AG04449 (cell line): ENCODE data around the gene ARPC1B.
"Not testable (repeated sequence)": the region's sequence is repeated elsewhere in the genome, so short reads cannot be mapped to it uniquely, and the experiment has no call there.

Experiments
- CTCF ChIA-PET: fragments of 350-600 bp; formaldehyde crosslinking; extraction: SDS; loops from one replicate; lab custom pipeline; 2021; ENCODE audit warnings: antibody characterized with exemption; lab: Yijun Ruan, JAX
- POLR2A ChIA-PET: fragments of 400-600, 350-600 bp; formaldehyde crosslinking; extraction: SDS; loops from one replicate; lab custom pipeline; 2020; ENCODE audit warnings: antibody characterized with exemption, inconsistent platforms; lab: Yijun Ruan, JAX
- DNase-seq: peaks from one replicate; pipeline ENCODE4 v3.0.0-alpha.2; 2010; ENCODE audit warnings: low read depth, low spot score
- H3K4me3 ChIP-seq: 2 replicates; pipeline ENCODE4 v1.5.1; 2011; ENCODE audit warnings: low read depth, mild to moderate bottlenecking, control low read depth, low read length
- TF ChIP-seq, protein P1 (sequence below): IDR thresholded peaks from one replicate; pipeline ENCODE4 v1.5.1; 2011; ENCODE audit warnings: mild to moderate bottlenecking, moderate library complexity, low read length, control low read depth, inconsistent platforms; ENCODE audit not compliant: insufficient read depth; ENCODE audit errors: missing control alignments

The ARPC1B gene

DNA sequence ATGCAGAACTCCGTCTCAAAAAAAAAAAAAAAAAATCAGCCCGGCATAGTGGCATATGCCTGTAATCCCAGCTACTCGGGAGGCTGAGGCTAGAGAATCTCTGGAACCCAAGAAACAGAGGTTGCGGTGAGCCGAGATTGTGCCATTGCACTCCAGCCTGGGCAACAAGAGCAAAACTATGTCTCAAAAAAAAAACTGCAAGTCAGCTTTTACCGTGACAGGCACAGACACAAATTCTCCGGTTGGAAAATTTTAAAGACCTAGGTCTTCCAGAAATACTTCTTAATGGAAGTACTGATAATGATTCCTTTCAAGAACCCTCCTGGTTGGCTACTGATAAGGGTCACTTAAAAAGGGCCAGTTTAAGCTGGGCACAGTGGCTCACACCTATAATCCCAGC lies 19.4 kb upstream of the ARPC1B start:
- TF ChIP-seq, protein P1, sequence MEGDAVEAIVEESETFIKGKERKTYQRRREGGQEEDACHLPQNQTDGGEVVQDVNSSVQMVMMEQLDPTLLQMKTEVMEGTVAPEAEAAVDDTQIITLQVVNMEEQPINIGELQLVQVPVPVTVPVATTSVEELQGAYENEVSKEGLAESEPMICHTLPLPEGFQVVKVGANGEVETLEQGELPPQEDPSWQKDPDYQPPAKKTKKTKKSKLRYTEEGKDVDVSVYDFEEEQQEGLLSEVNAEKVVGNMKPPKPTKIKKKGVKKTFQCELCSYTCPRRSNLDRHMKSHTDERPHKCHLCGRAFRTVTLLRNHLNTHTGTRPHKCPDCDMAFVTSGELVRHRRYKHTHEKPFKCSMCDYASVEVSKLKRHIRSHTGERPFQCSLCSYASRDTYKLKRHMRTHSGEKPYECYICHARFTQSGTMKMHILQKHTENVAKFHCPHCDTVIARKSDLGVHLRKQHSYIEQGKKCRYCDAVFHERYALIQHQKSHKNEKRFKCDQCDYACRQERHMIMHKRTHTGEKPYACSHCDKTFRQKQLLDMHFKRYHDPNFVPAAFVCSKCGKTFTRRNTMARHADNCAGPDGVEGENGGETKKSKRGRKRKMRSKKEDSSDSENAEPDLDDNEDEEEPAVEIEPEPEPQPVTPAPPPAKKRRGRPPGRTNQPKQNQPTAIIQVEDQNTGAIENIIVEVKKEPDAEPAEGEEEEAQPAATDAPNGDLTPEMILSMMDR = no peak
- no peak for DNase-seq
- H3K4me3 ChIP-seq = no peak overlapping the region
- POLR2A ChIA-PET = no interaction called here
- CTCF ChIA-PET = no interaction called here

DNA sequence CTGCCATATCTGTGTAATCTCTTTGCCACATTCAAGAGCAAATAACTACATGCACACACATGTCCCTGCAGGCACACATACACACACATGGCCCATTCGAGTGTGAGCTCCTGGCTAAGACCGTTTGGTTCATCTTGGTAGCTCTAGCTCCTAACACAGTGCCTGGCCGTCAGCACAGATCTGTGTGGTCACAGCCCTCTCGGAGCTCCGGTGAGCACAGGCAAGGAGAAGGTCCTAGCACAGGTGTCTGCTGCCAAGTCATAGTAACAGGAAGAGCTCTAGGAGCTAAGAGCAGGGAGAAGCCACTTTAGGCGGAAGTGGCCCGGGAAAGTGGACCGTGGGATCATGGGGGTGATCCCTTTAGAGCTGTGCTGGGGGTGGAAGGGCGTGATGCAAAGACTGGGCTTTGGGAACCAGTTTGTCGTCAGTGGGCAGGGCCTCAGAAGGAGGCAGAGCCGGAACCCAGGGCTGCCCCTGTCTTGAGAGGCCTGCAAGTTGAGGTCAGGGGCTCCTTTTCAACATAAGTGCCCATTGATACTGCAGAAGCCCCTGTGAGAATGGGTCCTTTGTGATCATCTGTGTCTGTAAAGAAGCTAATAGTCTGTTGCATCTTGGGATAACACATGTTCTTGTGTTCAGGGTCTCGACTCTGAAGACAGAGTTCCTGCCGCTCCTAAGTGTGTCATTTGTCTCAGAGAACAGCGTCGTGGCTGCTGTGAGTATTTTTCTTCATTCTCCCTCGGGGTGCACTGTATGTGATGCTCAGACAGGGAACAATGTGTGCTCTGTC lies 16.6 kb upstream of the ARPC1B start:
- no peak overlapping the region for H3K4me3 ChIP-seq
- TF ChIP-seq, protein P1 = no peak
- no peak for DNase-seq
- POLR2A ChIA-PET = no interaction called here
- CTCF ChIA-PET = no interaction called here

DNA sequence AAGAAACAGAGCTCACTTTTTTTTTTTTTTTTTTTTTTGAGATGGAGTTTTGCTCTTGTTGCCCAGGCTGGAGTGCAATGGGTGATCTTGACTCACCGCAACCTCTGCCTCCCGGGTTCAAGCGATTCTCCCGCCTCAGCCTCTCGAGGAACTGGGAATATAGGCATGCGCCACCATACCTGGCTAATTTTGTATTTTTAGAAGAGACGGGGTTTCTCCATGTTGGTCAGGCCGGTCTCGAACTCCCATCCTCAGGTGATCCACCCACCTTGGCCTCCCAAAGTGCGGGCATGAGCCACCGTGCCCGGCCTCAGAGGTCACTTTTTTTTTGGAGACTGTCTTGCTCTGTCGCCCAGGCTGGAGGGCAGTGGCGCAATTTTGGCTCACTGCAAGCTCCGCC lies 16.0 kb upstream of the ARPC1B start:
- CTCF ChIA-PET = interaction anchor here (0.7 kb wide), 1 partner anchor 36 kb away, joined by 3 read pairs; no protein-coding TSS in a partner anchor
- POLR2A ChIA-PET, DNase-seq, H3K4me3 ChIP-seq: not testable (repeated sequence)

DNA sequence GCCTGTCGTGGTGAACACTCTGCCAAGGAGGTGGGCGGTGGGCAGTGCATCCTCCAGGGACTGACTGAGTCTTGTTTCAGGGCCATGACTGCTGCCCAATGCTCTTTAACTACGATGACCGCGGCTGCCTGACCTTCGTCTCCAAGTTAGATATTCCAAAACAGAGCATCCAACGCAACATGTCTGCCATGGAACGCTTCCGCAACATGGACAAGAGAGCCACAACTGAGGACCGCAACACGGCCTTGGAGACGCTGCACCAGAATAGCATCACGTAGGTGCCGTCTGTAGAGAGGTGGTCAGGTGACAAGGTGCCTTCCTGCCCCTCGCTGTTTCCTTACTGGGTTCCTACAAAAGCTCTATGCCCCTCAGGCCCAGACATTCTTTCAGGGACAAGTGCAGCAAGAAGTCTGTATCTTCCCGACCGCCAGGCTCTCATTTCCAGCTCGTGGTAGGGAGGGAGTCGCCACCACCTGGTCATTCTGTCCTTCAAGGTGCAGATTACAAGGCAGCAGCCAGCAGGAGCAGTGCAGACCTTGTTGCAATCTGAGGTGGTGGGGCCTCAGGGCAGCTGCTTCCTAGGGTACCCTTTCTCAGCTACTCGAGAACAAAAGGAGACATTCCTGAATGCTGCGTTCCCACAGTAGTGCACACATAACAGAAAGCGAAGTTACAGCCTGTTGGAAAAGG lies 14.9 kb upstream of the ARPC1B start:
- CTCF ChIA-PET = interaction anchor here (0.7 kb wide), 2 partner anchors 11 to 35 kb away, joined by 3 to 4 read pairs; no protein-coding TSS in a partner anchor
- DNase-seq = no peak
- POLR2A ChIA-PET = interaction anchor here (1.0 to 1.6 kb wide), 2 partner anchors 16 to 49 kb away, joined by 3 to 4 read pairs; partner anchors contain the start of genes BUD31 and PDAP1

DNA sequence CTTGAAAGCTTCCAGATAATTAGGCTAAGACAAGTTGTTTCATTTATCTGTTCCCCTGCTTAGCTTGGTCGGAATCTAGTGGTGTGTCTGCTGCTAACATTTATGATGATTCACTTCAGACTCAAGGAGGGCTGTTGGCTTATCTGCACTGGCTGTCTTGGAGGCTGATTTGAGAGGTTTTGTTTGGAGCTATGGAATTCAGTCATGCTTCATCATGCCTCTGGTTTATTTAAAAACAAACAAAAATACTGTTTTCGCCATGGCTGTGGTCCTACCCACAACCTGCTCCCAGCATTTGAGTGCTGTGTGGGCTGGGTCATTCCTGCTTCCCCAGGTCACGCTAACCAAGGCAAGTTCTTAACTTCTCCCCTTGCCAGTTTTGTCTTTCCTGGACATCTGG lies 11.7 kb upstream of the ARPC1B start:
- peak; percentile 61 for DNase-seq
- POLR2A ChIA-PET = interaction anchor here (1.2 kb wide), 1 partner anchor 13 kb away, joined by 4 read pairs; no protein-coding TSS in a partner anchor
- TF ChIP-seq, protein P1 = no peak
- H3K4me3 ChIP-seq = no peak overlapping the region
- CTCF ChIA-PET = interaction anchor here (1.9 kb wide), 1 partner anchor 52 kb away, joined by 5 read pairs; no protein-coding TSS in a partner anchor

More for the DNA sequence above, 14.9 kb upstream of the ARPC1B start:
- H3K4me3 ChIP-seq = no peak overlapping the region
- TF ChIP-seq, protein P1 = no peak

DNA sequence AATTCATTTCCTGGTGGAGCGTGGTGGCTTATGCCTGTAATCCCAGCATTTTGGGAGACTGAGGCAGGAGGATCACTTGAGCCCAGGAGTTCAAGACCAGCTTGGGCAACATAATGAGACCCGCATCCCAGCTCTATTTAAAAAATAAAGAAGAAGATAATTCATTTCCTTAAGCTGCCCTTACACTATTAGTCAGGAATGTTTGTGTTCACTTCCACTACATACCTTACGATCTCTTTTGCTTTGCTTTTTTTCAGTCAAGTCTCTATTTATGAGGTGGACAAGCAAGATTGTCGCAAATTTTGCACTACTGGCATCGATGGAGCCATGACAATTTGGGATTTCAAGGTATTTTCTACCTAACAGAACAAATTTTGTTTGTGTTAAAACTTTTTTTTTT lies 11.2 kb upstream of the ARPC1B start:
- no peak for DNase-seq
- TF ChIP-seq, protein P1 = no peak
- POLR2A ChIA-PET = interaction anchor here (1.2 kb wide), 1 partner anchor 12 kb away, joined by 4 read pairs; no protein-coding TSS in a partner anchor
- CTCF ChIA-PET = interaction anchor here (1.9 kb wide), 1 partner anchor 52 kb away, joined by 5 read pairs; no protein-coding TSS in a partner anchor
- no peak overlapping the region for H3K4me3 ChIP-seq
